ENCODE results near the gene SLC18B1. TPM values are rescaled to one million over a fixed set of nuclear protein-coding genes. Genes with fewer than 3 reads are reported as not detected.

Gene SLC18B1
- total RNA-seq, 1 donor from 2014 or later: 19.1 TPM

- H3K27ac Mint-ChIP-seq: no peak overlapping the region
- H3K4me3 Mint-ChIP-seq (ENCODE audit: low read depth): no peak overlapping the region
- DNase-seq (ENCODE audit: low spot score, unreplicated experiment): no peak
- no peaks in the 10 kb centered on the region for H3K4me1 Mint-ChIP-seq (ENCODE audit: low read depth)
- peaks cover 15% of the 10 kb centered on the region for H3K27me3 Mint-ChIP-seq
- TF ChIP-seq CTCF (IDR thresholded peaks at IDR 0.05; ENCODE audit: unreplicated experiment): no peak
- no peaks in the 10 kb centered on the region for H3K36me3 Mint-ChIP-seq (ENCODE audit: insufficient read depth)
- peaks cover 9% of the 10 kb centered on the region for H3K9me3 Mint-ChIP-seq (ENCODE audit: low read depth)
Observed at GRCh38 chr6:132742495-132742894, 55.9 kb downstream of the SLC18B1 start.

GRCh38 chr6:132741281-132741680 is 57.2 kb downstream of the SLC18B1 start:
- DNase-seq (ENCODE audit: low spot score, unreplicated experiment): no peak
- no peaks in the 10 kb centered on the region for H3K36me3 Mint-ChIP-seq (ENCODE audit: insufficient read depth)
- no peak for TF ChIP-seq CTCF (IDR thresholded peaks at IDR 0.05; ENCODE audit: unreplicated experiment)
- peaks cover 4% of the 10 kb centered on the region for H3K4me1 Mint-ChIP-seq (ENCODE audit: low read depth)
- peaks cover 12% of the 10 kb centered on the region for H3K9me3 Mint-ChIP-seq (ENCODE audit: low read depth)
- H3K27me3 Mint-ChIP-seq: peaks cover 15% of the 10 kb centered on the region
- H3K27ac Mint-ChIP-seq: no peak overlapping the region
- no peak overlapping the region for H3K4me3 Mint-ChIP-seq (ENCODE audit: low read depth)

- Mint-ChIP-seq H3K36me3 (ENCODE audit: insufficient read depth) (no peaks in the 10 kb centered on the region), H3K27me3 (peaks cover 7% of the 10 kb centered on the region), H3K4me1 (ENCODE audit: low read depth) (peaks cover 7% of the 10 kb centered on the region), H3K9me3 (ENCODE audit: low read depth) (peaks cover 18% of the 10 kb centered on the region), H3K27ac (no peak overlapping the region), H3K4me3 (ENCODE audit: low read depth) (no peak overlapping the region)
- TF ChIP-seq CTCF (IDR thresholded peaks at IDR 0.05; ENCODE audit: unreplicated experiment): no peak
- no peak for DNase-seq (ENCODE audit: low spot score, unreplicated experiment)
Observed at GRCh38 chr6:132736239-132736638, 62.2 kb downstream of the SLC18B1 start.

GRCh38 chr6:132734694-132735236 is 63.7 kb downstream of the SLC18B1 start:
- H3K27ac Mint-ChIP-seq: no peak overlapping the region
- peaks cover 7% of the 10 kb centered on the region for H3K4me1 Mint-ChIP-seq (ENCODE audit: low read depth)
- peak; percentile 20 for TF ChIP-seq CTCF (IDR thresholded peaks at IDR 0.05; ENCODE audit: unreplicated experiment)
- H3K4me3 Mint-ChIP-seq (ENCODE audit: low read depth): no peak overlapping the region
- no peak for DNase-seq (ENCODE audit: low spot score, unreplicated experiment)
- no peaks in the 10 kb centered on the region for H3K36me3 Mint-ChIP-seq (ENCODE audit: insufficient read depth)
- peaks cover 17% of the 10 kb centered on the region for H3K9me3 Mint-ChIP-seq (ENCODE audit: low read depth)
- H3K27me3 Mint-ChIP-seq: peaks cover 7% of the 10 kb centered on the region

GRCh38 chr6:132733814-132734213 is 64.6 kb downstream of the SLC18B1 start:
- Mint-ChIP-seq H3K27ac (no peak overlapping the region), H3K4me3 (ENCODE audit: low read depth) (no peak overlapping the region), H3K4me1 (ENCODE audit: low read depth) (peaks cover 7% of the 10 kb centered on the region), H3K36me3 (ENCODE audit: insufficient read depth) (no peaks in the 10 kb centered on the region), H3K9me3 (ENCODE audit: low read depth) (peaks cover 12% of the 10 kb centered on the region), H3K27me3 (peaks cover 4% of the 10 kb centered on the region)
- TF ChIP-seq CTCF (IDR thresholded peaks at IDR 0.05; ENCODE audit: unreplicated experiment): no peak
- no peak for DNase-seq (ENCODE audit: low spot score, unreplicated experiment)

Measured in progenitor cell of endocrine pancreas (in vitro differentiated cells).